Cerebellar cortex (tissue), 1 donor: ENCODE data around the gene ZNF205.
A peak's percentile ranks its signal among the peaks of the same experiment; 100 is the strongest.
"Not testable (repeated sequence)": the region's sequence is repeated elsewhere in the genome, so short reads cannot be mapped to it uniquely, and the experiment has no call there.

Source experiments
- DNase-seq: peaks from one replicate; pipeline ENCODE4 v3.0.0-alpha.2; 2015; ENCODE audit warnings: low spot score

ZNF205 gene

GRCh38 chr16:3148256-3149192, 36.1 kb downstream of the ZNF205 start:
- DNase-seq, result no peak

- no peak for DNase-seq
These were observed 36.8 kb downstream of the ZNF205 start for GRCh38 chr16:3149193-3149530.

- peak; percentile 65 for DNase-seq
These were observed 37.4 kb downstream of the ZNF205 start for GRCh38 chr16:3149630-3150345.

GRCh38 chr16:3150346-3151218, 38.2 kb downstream of the ZNF205 start:
- peak; percentile 98 for DNase-seq

- no peak for DNase-seq
These were observed 39.6 kb downstream of the ZNF205 start for GRCh38 chr16:3152027-3152276.

GRCh38 chr16:3152277-3152990, 40.0 kb downstream of the ZNF205 start:
- DNase-seq, result peak; percentile 98

GRCh38 chr16:3152991-3153368, 40.6 kb downstream of the ZNF205 start:
- no peak for DNase-seq

- no peak for DNase-seq
These were observed 42.8 kb downstream of the ZNF205 start for GRCh38 chr16:3155181-3155580.

GRCh38 chr16:3155972-3156371, 43.6 kb downstream of the ZNF205 start:
- DNase-seq, result no peak

- peak; percentile 89 for DNase-seq
These were observed 45.0 kb downstream of the ZNF205 start for GRCh38 chr16:3157229-3158025.

GRCh38 chr16:3158026-3158509, 45.7 kb downstream of the ZNF205 start:
- DNase-seq, result peak; percentile 52

- DNase-seq, result peak; percentile 82
These were observed 46.3 kb downstream of the ZNF205 start for GRCh38 chr16:3158510-3159314.

GRCh38 chr16:3161235-3162018, 49.0 kb downstream of the ZNF205 start:
- DNase-seq, result no peak

GRCh38 chr16:3164121-3164991, 52.0 kb downstream of the ZNF205 start:
- no peak for DNase-seq

GRCh38 chr16:3165111-3165822, 52.9 kb downstream of the ZNF205 start:
- DNase-seq, result no peak

- DNase-seq, result no peak
These were observed 54.1 kb downstream of the ZNF205 start for GRCh38 chr16:3166505-3166886.

GRCh38 chr16:3168729-3169128, 56.3 kb downstream of the ZNF205 start:
- DNase-seq, result not testable (repeated sequence)
